ENCODE data around the gene GIPC2. TPM values are rescaled to one million over a fixed set of nuclear protein-coding genes. Genes with fewer than 3 reads are reported as not detected.

Gene GIPC2
- total and polyA plus RNA-seq, 11 donors = 0.99 to 4.0 (median 2.5) TPM

DNA sequence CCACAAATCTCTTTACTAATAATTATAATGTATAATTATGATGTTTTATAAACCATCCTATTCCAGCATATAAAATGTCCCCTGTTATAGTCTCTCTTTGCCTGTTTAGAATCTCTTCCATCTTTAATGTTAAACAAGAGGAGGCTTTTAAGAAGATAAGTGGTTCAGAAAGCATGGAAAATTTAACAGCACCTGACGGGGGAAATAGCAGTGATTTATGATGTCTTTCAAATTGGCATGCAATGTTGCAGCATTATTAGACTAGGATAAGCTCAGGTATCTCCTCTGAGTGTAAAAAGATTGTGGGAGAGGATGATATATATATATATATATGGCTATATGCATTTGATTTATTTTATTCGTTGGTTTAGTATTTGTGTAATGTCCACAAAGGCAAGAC, 24.4 kb downstream of the GIPC2 start:
- no peak for TF ChIP-seq POLR2A (IDR thresholded peaks at IDR 0.05)
- TF ChIP-seq, protein P1, sequence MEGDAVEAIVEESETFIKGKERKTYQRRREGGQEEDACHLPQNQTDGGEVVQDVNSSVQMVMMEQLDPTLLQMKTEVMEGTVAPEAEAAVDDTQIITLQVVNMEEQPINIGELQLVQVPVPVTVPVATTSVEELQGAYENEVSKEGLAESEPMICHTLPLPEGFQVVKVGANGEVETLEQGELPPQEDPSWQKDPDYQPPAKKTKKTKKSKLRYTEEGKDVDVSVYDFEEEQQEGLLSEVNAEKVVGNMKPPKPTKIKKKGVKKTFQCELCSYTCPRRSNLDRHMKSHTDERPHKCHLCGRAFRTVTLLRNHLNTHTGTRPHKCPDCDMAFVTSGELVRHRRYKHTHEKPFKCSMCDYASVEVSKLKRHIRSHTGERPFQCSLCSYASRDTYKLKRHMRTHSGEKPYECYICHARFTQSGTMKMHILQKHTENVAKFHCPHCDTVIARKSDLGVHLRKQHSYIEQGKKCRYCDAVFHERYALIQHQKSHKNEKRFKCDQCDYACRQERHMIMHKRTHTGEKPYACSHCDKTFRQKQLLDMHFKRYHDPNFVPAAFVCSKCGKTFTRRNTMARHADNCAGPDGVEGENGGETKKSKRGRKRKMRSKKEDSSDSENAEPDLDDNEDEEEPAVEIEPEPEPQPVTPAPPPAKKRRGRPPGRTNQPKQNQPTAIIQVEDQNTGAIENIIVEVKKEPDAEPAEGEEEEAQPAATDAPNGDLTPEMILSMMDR (IDR thresholded peaks at IDR 0.05) = no peak
- DNase-seq (no peak), ATAC-seq (no peak)
- Histone ChIP-seq H3K36me3 (no peaks in the 10 kb centered on the region), H3K4me3 (no peak overlapping the region), H3K9me3 (no peaks in the 10 kb centered on the region), H3K27me3 (no peaks in the 10 kb centered on the region), H3K4me1 (peaks cover 0 to 48% (median 15%) of the 10 kb centered on the region in 12 donors), H3K27ac (peak overlapping the region in 11 of 12 donors; percentile 28 to 90 (median 67))
- intact Hi-C loops (cut with DNase I) = no loop called here
- 71 to 74% (median 72%) methylated on average over 2 of the region's 2 CpGs for WGBS, 4 donors

DNA sequence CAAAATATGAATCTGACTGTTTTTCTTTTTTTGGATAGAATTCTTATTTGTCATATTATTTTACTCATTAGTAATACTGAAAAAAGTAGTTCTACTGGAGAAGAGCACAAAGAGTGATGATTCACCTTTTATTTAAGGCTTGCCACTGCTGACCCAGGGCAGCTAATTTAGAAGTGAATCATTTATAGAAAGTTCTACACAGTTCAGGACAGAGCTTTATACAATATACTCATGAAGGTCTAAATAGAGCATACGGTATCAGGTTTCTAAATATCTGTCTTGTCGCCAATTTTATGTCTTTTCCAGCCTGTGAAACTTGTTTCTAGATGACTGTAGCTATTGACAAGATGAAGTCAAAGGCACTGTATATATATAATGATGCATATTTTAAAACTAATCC, 25.0 kb downstream of the GIPC2 start:
- no peak for TF ChIP-seq POLR2A (IDR thresholded peaks at IDR 0.05)
- TF ChIP-seq, protein P1 (IDR thresholded peaks at IDR 0.05) = no peak
- no peaks in the 10 kb centered on the region for H3K9me3 ChIP-seq
- H3K27ac ChIP-seq = peak overlapping the region in 10 of 12 donors; percentile 28 to 90 (median 68)
- no peaks in the 10 kb centered on the region for H3K36me3 ChIP-seq
- peak; percentile 72 to 83 (median 78) for ATAC-seq
- DNase-seq = no peak
- H3K4me1 ChIP-seq = peaks cover 0 to 52% (median 15%) of the 10 kb centered on the region in 12 donors
- no peaks in the 10 kb centered on the region for H3K27me3 ChIP-seq
- intact Hi-C loops (cut with DNase I) = no loop called here
- 31 to 44% (median 37%) methylated on average over 2 of the region's 2 CpGs for WGBS, 4 donors
- no peak overlapping the region for H3K4me3 ChIP-seq

DNA sequence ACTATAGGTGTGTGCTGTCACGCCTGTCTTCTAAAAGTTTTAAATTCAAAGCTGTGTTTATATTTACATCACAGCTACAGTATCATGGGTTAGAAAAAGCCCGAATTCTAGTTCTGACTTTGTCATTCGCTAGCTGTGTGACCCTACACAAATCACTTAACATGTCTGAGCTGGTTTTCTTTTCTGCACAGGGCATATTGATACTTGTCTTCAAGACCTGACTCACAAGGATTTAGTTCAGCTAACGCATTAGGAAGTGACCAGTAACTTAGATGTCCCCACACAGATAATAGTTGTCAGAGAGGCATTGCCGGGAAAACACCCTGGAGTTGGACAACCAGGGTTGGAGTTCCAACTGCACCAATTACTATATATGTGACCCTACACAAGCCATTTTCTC, 25.9 kb downstream of the GIPC2 start:
- TF ChIP-seq POLR2A (IDR thresholded peaks at IDR 0.05) = no peak
- TF ChIP-seq, protein P1 (IDR thresholded peaks at IDR 0.05) = no peak
- Histone ChIP-seq H3K27me3 (no peaks in the 10 kb centered on the region), H3K27ac (peak overlapping the region in 8 of 12 donors; percentile 53 to 90 (median 68)), H3K4me1 (peaks cover 0 to 57% (median 15%) of the 10 kb centered on the region in 12 donors), H3K36me3 (no peaks in the 10 kb centered on the region), H3K9me3 (no peaks in the 10 kb centered on the region), H3K4me3 (no peak overlapping the region)
- intact Hi-C loops (cut with DNase I) = no loop called here
- WGBS, 4 donors = 79 to 92% (median 81%) methylated on average over 5 of the region's 5 CpGs
- ATAC-seq (no peak), DNase-seq (no peak)

DNA sequence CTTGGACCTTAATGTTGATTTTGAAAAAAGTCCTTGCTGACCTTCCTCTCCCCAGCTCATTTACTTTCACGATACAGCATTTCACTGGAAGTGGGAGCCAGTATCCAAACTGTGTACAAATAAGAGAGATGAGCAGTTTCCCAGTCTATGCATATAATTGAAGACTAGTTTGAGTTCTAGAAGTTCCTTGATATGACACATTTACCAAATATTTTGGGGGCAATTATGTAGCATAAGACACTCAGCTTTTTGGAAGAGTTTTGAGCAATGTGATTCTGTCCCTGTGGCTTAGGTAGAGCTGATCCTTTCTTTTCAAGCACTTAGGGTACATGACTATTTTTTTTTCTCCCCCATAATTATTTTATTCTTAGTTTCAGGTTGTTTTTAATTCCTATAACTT, 26.4 kb downstream of the GIPC2 start:
- Histone ChIP-seq H3K4me1 (peaks cover 0 to 57% (median 15%) of the 10 kb centered on the region in 12 donors), H3K36me3 (no peaks in the 10 kb centered on the region), H3K27ac (peak overlapping the region in 7 of 12 donors; percentile 1 to 90 (median 68)), H3K9me3 (no peaks in the 10 kb centered on the region), H3K4me3 (no peak overlapping the region), H3K27me3 (no peaks in the 10 kb centered on the region)
- intact Hi-C loops (cut with DNase I) = no loop called here
- 32 to 50% (median 39%) methylated on average over 1 of the region's 1 CpG for WGBS, 4 donors
- TF ChIP-seq POLR2A (IDR thresholded peaks at IDR 0.05) = no peak
- TF ChIP-seq, protein P1 (IDR thresholded peaks at IDR 0.05) = no peak
- ATAC-seq = no peak
- DNase-seq = no peak

All from heart left ventricle (tissue), 16 donors.